ENCODE data around the gene GJA4. TPM values are rescaled to one million over a fixed set of nuclear protein-coding genes. Genes with fewer than 3 reads are reported as not detected.
A peak's percentile ranks its signal among the peaks of the same experiment; 100 is the strongest.

GJA4 gene
- total and polyA plus RNA-seq, 2 of the 8 experiments (the other 6 are each of a cell fraction or from before 2014, with no cell fraction given) = 3.2 to 3.9 TPM

DNA sequence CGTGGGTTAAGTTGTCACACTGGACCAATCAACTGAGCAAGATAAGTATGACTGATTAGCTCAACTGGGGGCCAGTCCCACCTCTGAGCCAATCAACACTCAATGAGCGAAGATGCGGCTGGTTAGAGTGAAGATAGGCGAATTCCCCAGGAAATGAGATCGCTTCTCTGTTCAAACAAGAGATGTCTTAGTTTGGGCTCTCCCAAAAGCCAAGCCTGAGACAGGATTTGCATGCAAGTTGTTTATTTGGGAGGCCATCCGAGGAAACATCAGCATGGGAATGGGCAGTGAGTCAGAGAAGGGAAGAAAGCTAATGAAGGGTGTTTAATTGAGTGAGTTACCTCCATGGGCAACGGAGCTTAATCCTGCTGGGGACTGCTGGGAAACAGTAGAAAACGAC is 42.8 kb upstream of the GJA4 start:
- Histone ChIP-seq H2BK5ac (ENCODE audit: low read depth, low read length) (no peak overlapping the region), H3K4ac (replicated peaks; ENCODE audit: insufficient read length, low read depth, low read length) (no peak overlapping the region), H3K4me3 (ENCODE audit: extremely low read depth in 1 of 4, insufficient read depth in 2 of 4, low read depth in 3 of 4, low read length in 4 of 4) (no peak overlapping the region), H4K20me1 (replicated peaks in 1 of 2; ENCODE audit: control insufficient read depth in 1 of 2, insufficient read depth in 2 of 2, low read length in 2 of 2) (no peaks in the 10 kb centered on the region), H3K18ac (ENCODE audit: extremely low read depth, low read length) (no peak overlapping the region), H3K79me1 (ENCODE audit: low read depth, low read length) (no peaks in the 10 kb centered on the region), H3K23me2 (ENCODE audit: low read depth, low read length) (no peaks in the 10 kb centered on the region; the same call in 1 of the 2 replicates), H2BK120ac (replicated peaks; ENCODE audit: low read depth, low read length) (no peak overlapping the region), H3K56ac (replicated peaks; ENCODE audit: insufficient read length, low read depth, low read length) (no peak overlapping the region), H4K91ac (replicated peaks; ENCODE audit: insufficient read length, low read length) (no peak overlapping the region), H2BK20ac (ENCODE audit: low read length) (no peak overlapping the region), H3K14ac (ENCODE audit: insufficient read length) (no peak overlapping the region), H3K23ac (ENCODE audit: insufficient read length) (no peak overlapping the region), H2AK5ac (ENCODE audit: low read depth, low read length) (no peak overlapping the region), H3K9ac (replicated peaks in 1 of 4; ENCODE audit: extremely low read depth in 1 of 4, low read depth in 3 of 4, low read length in 3 of 4) (no peak overlapping the region), H3K79me2 (ENCODE audit: control insufficient read depth in 1 of 2, insufficient read depth in 2 of 2, low read length in 2 of 2) (no peaks in the 10 kb centered on the region), H3K36me3 (ENCODE audit: control insufficient read depth in 2 of 4, insufficient read depth in 4 of 4, low read length in 3 of 4) (no peaks in the 10 kb centered on the region), H2BK15ac (ENCODE audit: low read length) (no peak overlapping the region), H3K27ac (ENCODE audit: low read depth, low read length) (no peak overlapping the region), H3K9me3 (ENCODE audit: insufficient read depth in 2 of 2, low read depth in 1 of 2, low read length in 1 of 2) (no peaks in the 10 kb centered on the region), H2BK12ac (ENCODE audit: low read depth, low read length) (no peak overlapping the region), H3K27me3 (replicated peaks in 1 of 4; ENCODE audit: control insufficient read depth in 3 of 4, extremely low read depth in 1 of 4, insufficient read depth in 3 of 4, low read length in 3 of 4) (no peaks in the 10 kb centered on the region; a peak in 1 of 7 replicates), H2AFZ (ENCODE audit: low read length) (no peak overlapping the region), H3K4me2 (ENCODE audit: insufficient read depth in 1 of 2, low read depth in 2 of 2, low read length in 2 of 2) (no peak overlapping the region), H4K8ac (ENCODE audit: extremely low read depth, insufficient read depth, low read length) (no peak overlapping the region), H3K4me1 (replicated peaks in 1 of 4; ENCODE audit: control insufficient read depth in 3 of 4, insufficient read depth in 4 of 4, low read length in 3 of 4) (peaks cover 0 to 6% (median 2%) of the 10 kb centered on the region in 4 experiments; a peak in 4 of 7 replicates), H4K5ac (ENCODE audit: insufficient read length, low read depth, low read length) (no peak overlapping the region)
- no peak for TF ChIP-seq JUND (IDR thresholded peaks at IDR 0.05; ENCODE audit: low read length)
- no peak for TF ChIP-seq ZNF274 (IDR thresholded peaks at IDR 0.05; ENCODE audit: borderline replicate concordance, extremely low read depth, low read length)
- no peak for TF ChIP-seq RXRA (IDR thresholded peaks at IDR 0.05; ENCODE audit: insufficient read depth, low read depth, low read length)
- no peak for TF ChIP-seq HDAC2 (IDR thresholded peaks at IDR 0.05; ENCODE audit: borderline replicate concordance in 1 of 2, low read depth in 2 of 2, low read length in 2 of 2)
- no peak for TF ChIP-seq SUZ12 (IDR thresholded peaks at IDR 0.05; ENCODE audit: low read length)
- TF ChIP-seq POLR2A (IDR thresholded peaks at IDR 0.05; ENCODE audit: control extremely low read depth in 1 of 2, low read depth in 2 of 2, low read length in 2 of 2) = no peak
- no peak for TF ChIP-seq RBBP5 (IDR thresholded peaks at IDR 0.05; ENCODE audit: borderline replicate concordance, low read depth, low read length)
- no peak for TF ChIP-seq BACH1 (IDR thresholded peaks at IDR 0.05; ENCODE audit: low read length)
- no peak for TF ChIP-seq ATF3 (IDR thresholded peaks at IDR 0.05; ENCODE audit: insufficient read depth, low read depth, low read length)
- no peak for TF ChIP-seq TAF1 (IDR thresholded peaks at IDR 0.05; ENCODE audit: low read depth, low read length)
- no peak for TF ChIP-seq SAP30 (IDR thresholded peaks at IDR 0.05; ENCODE audit: insufficient read depth, insufficient replicate concordance, low read length)
- ChIA-PET CTCF (ENCODE audit: partially characterized antibody) (interaction anchor here (0.7 to 1.9 kb wide), 6 partner anchors 10 to 317 kb away, joined by 3 to 5 read pairs (median 4); partner anchors contain the start of gene GJB4), POLR2A (ENCODE audit: partially characterized antibody) (interaction anchor here (1.0 to 1.2 kb wide), 2 partner anchors 32 to 110 kb away, joined by 3 to 4 read pairs; no protein-coding TSS in a partner anchor)
- FAIRE-seq (peak; percentile 39), DNase-seq (ENCODE audit: low read depth in 1 of 2, low spot score in 2 of 2) (no peak)
- 70% methylated on average over 8 of the region's 8 CpGs; no CpG with 5 or more reads in 1 of the 2 experiments for WGBS, 2 experiments (ENCODE audit: extremely low coverage in 1 of 2, insufficient coverage in 1 of 2, insufficient read length in 1 of 2, insufficient replicate concordance in 2 of 2, low coverage in 1 of 2, low lambda C conversion rate in 2 of 2, missing lambda C conversion rate in 1 of 2)
